Gastrocnemius medialis (tissue), 4 donors: Measurements from ENCODE around the gene ZFP37. TPM values are rescaled to one million over a fixed set of nuclear protein-coding genes. Genes with fewer than 3 reads are reported as not detected.
"Not testable (repeated sequence)": the region's sequence is repeated elsewhere in the genome, so short reads cannot be mapped to it uniquely, and the experiment has no call there.

ENCODE experiments used
- ATAC-seq, 2 donors: fragments of 150-250 bp; one replicate each; pipeline ENCODE4 v1.9.1; 2016
- DNase-seq, 2 donors: peaks; one replicate each; pipeline ENCODE4 v3.0.0-alpha.2; 2019
- H3K27ac ChIP-seq, 4 donors: fragments of 200-600 bp; sonication (generic); 1 replicate in 1 of 4; 2 replicates in 3 of 4; pipeline ENCODE4 v1.5.1; 2016 to 2018; ENCODE audit warnings: mild to moderate bottlenecking in 2 of 4, moderate library complexity in 1 of 4
- H3K27me3 ChIP-seq, 3 donors: fragments of 200-600 bp; sonication (generic) in 2 of 3; 1 replicate in 1 of 3; 2 replicates in 2 of 3; pipeline versions ENCODE4 v1.5.1 to v1.6.0; 2016 to 2019; ENCODE audit warnings: mild to moderate bottlenecking in 1 of 3, moderate library complexity in 1 of 3
- H3K36me3 ChIP-seq, 2 donors: fragments of 200-600 bp; sonication (generic) in 1 of 2; one replicate each; pipeline ENCODE4 v1.5.1; 2017 to 2018
- H3K4me1 ChIP-seq, 2 donors: fragments of 200-600 bp; sonication (generic) in 1 of 2; one replicate each; pipeline ENCODE4 v1.5.1; 2016 to 2017; ENCODE audit warnings: mild to moderate bottlenecking in 2 of 2
- H3K4me3 ChIP-seq, 4 donors: fragments of 200-600 bp; sonication (generic) in 3 of 4; 1 replicate in 1 of 4; 2 replicates in 3 of 4; pipeline ENCODE4 v1.5.1; 2016 to 2019; ENCODE audit warnings: mild to moderate bottlenecking in 2 of 4
- H3K9me3 ChIP-seq, 3 donors: fragments of 200-600 bp; sonication (generic) in 2 of 3; 1 replicate in 1 of 3; 2 replicates in 2 of 3; pipeline ENCODE4 v1.5.1; 2016 to 2019
- CTCF ChIP-seq, 5 experiments: fragments of 450-650 bp in 3 of 5; fragments of 200-600 bp in 2 of 5; sonication (generic) in 2 of 5; IDR thresholded peaks in 4 of 5; conservative IDR thresholded peaks in 1 of 5; 1 replicate in 4 of 5; 2 replicates in 1 of 5; pipeline ENCODE4 v1.5.1; 2016 to 2019; ENCODE audit warnings: antibody characterized with exemption in 5 of 5, mild to moderate bottlenecking in 3 of 5, moderate library complexity in 3 of 5
- POLR2A ChIP-seq, 2 donors: fragments of 450-650 bp; IDR thresholded peaks; one replicate each; pipeline ENCODE4 v1.6.1; 2017; ENCODE audit warnings: antibody characterized with exemption in 2 of 2, mild to moderate bottlenecking in 2 of 2, moderate library complexity in 2 of 2
- in situ Hi-C, 4 donors: fragments of 200-750 bp; cut with MboI; loops; one replicate each; pipeline versions ENCODE4 v1.15.0 to v1.8.0; 2017; ENCODE audit warnings: low sequenced_read_pairs in 4 of 4
- intact Hi-C: fragments of 100-400 bp; cut with DNase I; formaldehyde crosslinking; loops from one replicate; pipeline ENCODE4 v1.15.1; 2023; ENCODE audit warnings: low total_unique reads
- total RNA-seq, 4 donors: library from RNA; depleted of rRNA; stranded (reverse); fragments of >200 nt; gene quantifications; one replicate each; pipeline versions ENCODE4 v1.1.0 to v1.2.3, GENCODE V29; 2016

Gene ZFP37
- total RNA-seq, 4 donors from 2014 or later: 0.49 to 2.6 (median 1.7) TPM

GRCh38 chr9:113061072-113061850, 4.7 kb upstream of the ZFP37 start:
- peak overlapping the region in 1 of 4 donors; percentile 13 for H3K4me3 ChIP-seq
- H3K27ac ChIP-seq, ATAC-seq, H3K4me1 ChIP-seq, intact Hi-C loops, H3K9me3 ChIP-seq, H3K36me3 ChIP-seq, in situ Hi-C loops: not testable (repeated sequence)
- DNase-seq: peak in 1 of 2 donors; percentile 30
- peaks cover 8 to 42% (median 22%) of the 10 kb centered on the region in 3 donors for H3K27me3 ChIP-seq

- H3K4me3 ChIP-seq, H3K27ac ChIP-seq: not testable (repeated sequence)
These were observed 3.2 kb upstream of the ZFP37 start for GRCh38 chr9:113059581-113060284.

GRCh38 chr9:113057193-113057592, 669 bp upstream of the ZFP37 start:
- H3K9me3 ChIP-seq: peaks cover 0 to 18% (median 0%) of the 10 kb centered on the region in 3 donors

More at GRCh38 chr9:113059581-113060284, 3.2 kb upstream of the ZFP37 start:
- H3K36me3 ChIP-seq, H3K9me3 ChIP-seq, ATAC-seq, DNase-seq, in situ Hi-C loops, H3K4me1 ChIP-seq: not testable (repeated sequence)
- peaks cover 8 to 42% (median 22%) of the 10 kb centered on the region in 3 donors for H3K27me3 ChIP-seq
- intact Hi-C loops: loop anchor here (10.0 kb wide), 5 partner anchors 95 to 345 kb away; partner anchors contain the start of genes BSPRY, CDC26, FKBP15 and INIP

GRCh38 chr9:113042884-113043657, 13.5 kb downstream of the ZFP37 start:
- no peak for ATAC-seq
- peaks cover 23 to 82% (median 44%) of the 10 kb centered on the region in 3 donors for H3K9me3 ChIP-seq
- no peak for TF ChIP-seq CTCF (IDR thresholded peaks at IDR 0.05 in 4 of 5, conservative IDR thresholded peaks at IDR 0.05 in 1 of 5)
- no peak for TF ChIP-seq POLR2A (IDR thresholded peaks at IDR 0.05)
- intact Hi-C loops (loop anchor here (10.0 kb wide), 1 partner anchor 52 kb away; no protein-coding TSS in a partner anchor), in situ Hi-C loops (no loop called here)
- DNase-seq: no peak
- H3K36me3 ChIP-seq: peaks cover 26 to 69% of the 10 kb centered on the region in 2 donors
- no peaks in the 10 kb centered on the region for H3K4me1 ChIP-seq
- no peak overlapping the region for H3K27ac ChIP-seq
- peak overlapping the region in 1 of 4 donors; percentile 12 for H3K4me3 ChIP-seq
- peaks cover 0 to 3% (median 0%) of the 10 kb centered on the region in 3 donors for H3K27me3 ChIP-seq

More at GRCh38 chr9:113057193-113057592, 669 bp upstream of the ZFP37 start:
- Histone ChIP-seq H3K27me3 (peaks cover 8 to 36% (median 19%) of the 10 kb centered on the region in 3 donors), H3K36me3 (peaks cover 0 to 4% of the 10 kb centered on the region in 2 donors), H3K4me3 (peak overlapping the region; percentile 84 to 89 (median 86)), H3K4me1 (peaks cover 5 to 9% of the 10 kb centered on the region in 2 donors), H3K27ac (peak overlapping the region; percentile 68 to 76 (median 73))
- in situ Hi-C loops: no loop called here
- DNase-seq (no peak), ATAC-seq (no peak)
- TF ChIP-seq CTCF (IDR thresholded peaks at IDR 0.05 in 4 of 5, conservative IDR thresholded peaks at IDR 0.05 in 1 of 5) (no peak), POLR2A (IDR thresholded peaks at IDR 0.05) (no peak)
- intact Hi-C loops: loop anchor here (10.0 kb wide), 5 partner anchors 98 to 342 kb away; partner anchors contain the start of genes BSPRY, CDC26, FKBP15 and INIP

- Histone ChIP-seq H3K27me3 (no peaks in the 10 kb centered on the region), H3K27ac (no peak overlapping the region), H3K36me3 (no peaks in the 10 kb centered on the region), H3K9me3 (peaks cover 0 to 7% (median 4%) of the 10 kb centered on the region in 3 donors), H3K4me1 (no peaks in the 10 kb centered on the region), H3K4me3 (no peak overlapping the region)
- DNase-seq (no peak), ATAC-seq (no peak)
- intact Hi-C loops: no loop called here
- in situ Hi-C loops: no loop called here
- TF ChIP-seq POLR2A (IDR thresholded peaks at IDR 0.05) (no peak), CTCF (IDR thresholded peaks at IDR 0.05 in 4 of 5, conservative IDR thresholded peaks at IDR 0.05 in 1 of 5) (no peak)
These were observed 30.3 kb downstream of the ZFP37 start for GRCh38 chr9:113026200-113026599.
